ENCODE measurements around the gene C14orf119.

The C14orf119 gene

DNA sequence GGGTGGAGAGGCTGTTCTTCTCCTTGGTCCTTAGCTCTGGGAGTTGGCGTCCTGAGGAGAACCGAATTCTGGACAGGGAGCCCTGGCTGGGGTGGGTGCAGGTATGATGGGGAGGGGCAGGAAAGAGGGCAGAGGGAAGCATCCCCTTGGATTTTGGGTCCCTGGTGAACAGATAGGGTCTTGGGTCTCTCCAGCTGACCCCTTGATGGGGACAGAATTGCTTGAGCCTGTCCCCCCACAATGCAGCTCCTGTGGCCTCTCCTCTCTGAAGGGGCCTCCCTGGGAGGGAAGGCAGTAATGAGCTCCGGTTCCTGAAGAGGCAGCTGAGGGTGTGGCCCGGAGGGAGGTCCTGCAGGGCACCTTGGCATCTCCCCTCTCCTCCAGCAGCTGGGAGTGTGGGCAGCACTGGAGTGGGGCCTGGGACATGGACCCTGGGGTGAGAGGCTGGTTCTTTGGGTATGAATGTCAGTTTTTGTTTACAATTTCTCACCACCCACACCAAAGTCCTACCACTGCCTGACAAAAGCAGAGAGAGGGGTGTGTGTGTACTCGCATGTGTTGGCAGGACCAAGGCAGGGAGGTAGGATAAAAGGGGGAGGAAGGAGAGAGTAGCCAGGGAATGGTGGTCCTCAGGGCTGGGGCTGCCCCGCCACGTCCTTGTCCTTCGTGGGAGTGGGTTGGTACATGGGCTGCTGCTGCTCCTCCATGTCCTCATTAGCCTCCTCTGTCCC is 31.4 kb downstream of the C14orf119 start:
- DNase-seq (ENCODE audit: low spot score): no peak

DNA sequence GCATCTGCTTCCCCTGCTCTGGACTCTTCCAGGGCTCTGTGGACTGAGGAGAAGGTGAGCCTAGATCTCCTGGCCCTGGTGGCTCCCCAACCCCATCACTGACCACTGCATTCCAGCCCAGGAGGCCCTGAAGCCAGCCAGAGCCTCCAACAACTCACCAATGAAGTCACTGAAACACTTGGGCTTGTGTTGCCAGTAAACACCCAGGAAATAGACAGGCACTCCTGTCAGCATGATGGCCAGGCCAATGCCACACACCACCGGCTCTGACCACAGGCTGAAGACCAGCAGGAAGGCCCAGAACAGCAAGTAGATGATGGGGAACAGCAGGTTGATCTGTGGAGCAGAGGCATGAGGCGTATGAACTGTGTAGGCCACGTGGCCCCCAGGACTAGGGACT is 32.6 kb downstream of the C14orf119 start:
- DNase-seq (ENCODE audit: low spot score): no peak

DNA sequence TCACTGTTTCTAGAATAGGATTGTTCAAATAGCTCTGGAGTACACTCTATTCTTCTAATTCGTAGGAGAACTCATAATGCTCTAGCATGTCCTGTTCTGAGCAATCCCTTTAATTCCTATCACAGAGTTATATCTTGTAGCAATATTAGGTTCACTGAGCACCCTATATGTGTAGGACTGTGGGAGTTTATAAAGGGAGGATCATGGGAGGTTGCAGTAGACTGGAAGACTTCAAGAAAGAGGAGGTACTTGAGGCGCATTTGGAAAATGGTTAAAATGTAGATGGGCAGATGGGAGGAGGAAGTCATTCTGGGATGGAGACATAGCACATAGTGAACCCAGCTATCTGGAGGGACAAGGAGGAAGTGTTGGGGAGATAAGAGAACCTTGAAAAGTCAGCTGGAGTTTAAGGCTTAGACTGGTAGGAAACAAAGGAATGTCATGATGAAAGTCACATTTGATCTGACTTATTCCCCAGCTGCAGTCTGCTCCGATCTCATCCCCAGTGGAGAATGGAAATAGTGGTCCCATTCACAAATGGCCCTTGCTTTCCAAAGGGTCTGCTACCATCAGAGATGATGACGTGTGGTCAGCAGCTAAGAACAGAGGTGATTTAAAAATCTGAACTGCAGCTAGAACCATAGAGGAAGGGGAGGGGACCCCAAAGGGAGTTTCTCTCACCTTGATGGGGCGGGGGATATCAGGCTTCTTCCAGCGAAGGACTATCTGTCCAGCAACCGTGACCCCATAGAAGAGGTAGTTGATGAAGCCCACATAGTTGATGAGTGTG is 33.9 kb downstream of the C14orf119 start:
- no peak for DNase-seq (ENCODE audit: low spot score)

DNA sequence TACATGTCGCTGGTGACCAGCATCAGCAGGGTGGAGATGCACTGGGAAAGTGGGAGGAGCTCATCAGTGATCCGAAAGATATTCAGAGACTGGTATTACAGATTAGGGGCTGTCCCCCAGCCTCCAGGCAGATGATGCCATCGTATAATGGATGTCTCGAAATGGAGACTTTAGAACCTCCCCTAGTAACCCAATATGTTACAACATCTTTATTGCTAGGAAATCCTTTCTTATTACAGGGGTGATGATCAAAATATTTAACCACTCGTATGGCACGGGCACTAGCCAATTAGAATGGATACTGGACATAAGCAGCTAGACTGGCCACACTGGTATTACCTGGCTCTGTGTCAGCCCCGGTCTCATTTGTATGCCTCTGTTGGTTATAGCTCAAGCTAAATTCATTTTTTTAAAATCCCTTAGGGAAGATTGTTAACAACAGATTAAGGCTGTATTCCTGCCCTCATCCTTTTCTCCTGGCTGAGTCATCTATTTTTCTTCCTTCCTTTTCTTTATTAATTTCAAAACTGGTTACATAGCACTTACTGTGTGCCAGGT is 34.5 kb downstream of the C14orf119 start:
- DNase-seq (ENCODE audit: low spot score): no peak

DNA sequence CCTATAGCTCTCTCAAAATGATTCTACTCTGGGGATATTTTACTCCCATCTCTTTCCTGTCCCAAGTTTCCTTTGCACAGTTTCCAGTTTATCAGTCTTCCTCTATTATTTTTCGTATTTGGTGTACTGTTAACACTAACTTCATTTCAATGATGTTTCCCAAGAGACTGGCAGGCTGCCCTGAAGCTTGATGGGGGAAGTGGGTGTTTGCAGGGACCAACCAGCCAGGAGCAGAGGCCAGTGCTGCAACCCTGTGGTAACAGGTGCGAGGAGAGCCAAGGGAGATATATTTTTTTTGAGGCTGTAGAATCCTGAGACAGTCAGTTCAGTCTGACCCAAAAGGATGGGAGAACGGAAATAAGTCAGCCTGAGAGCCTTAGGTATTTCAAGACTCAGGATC is 35.6 kb downstream of the C14orf119 start:
- DNase-seq (ENCODE audit: low spot score): no peak

DNA sequence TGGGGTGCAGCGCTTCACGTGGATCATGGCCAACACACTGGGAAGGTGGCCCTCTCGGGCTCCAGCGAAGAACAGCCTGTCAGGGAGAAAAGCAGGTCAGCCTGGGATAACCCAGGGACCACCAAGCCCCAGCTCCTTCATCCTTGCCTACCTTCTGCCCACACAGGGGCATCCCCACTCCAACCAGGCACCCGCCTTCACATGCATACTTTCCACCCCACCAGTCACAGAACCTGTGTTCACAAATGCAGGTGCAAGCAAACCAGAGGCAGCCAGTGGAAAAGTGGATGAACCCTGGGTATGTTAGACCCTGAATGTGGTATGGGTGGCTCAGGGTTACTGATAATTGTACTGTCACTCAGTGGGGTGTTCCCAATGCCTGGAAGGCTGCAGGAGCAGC is 36.2 kb downstream of the C14orf119 start:
- no peak for DNase-seq (ENCODE audit: low spot score)

DNA sequence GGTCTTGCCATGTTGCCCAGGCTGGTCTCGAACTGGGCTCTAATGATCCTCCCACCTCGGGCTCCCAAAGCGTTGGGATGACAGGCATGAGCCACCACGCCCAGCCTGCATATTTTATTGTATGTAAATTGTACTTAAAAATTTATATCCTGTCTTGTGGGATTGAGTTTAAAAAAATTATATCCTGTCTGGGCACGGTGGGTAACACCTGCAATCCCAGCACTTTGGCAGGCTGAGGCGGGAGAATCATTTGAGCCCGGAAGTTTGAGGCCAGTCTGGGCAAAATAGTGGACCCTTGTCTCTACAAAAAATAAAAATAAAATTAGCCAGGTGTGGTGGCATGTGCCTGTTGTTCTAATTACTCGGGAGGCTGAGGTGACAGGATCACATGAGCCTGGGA is 37.7 kb downstream of the C14orf119 start:
- DNase-seq (ENCODE audit: low spot score): no peak

DNA sequence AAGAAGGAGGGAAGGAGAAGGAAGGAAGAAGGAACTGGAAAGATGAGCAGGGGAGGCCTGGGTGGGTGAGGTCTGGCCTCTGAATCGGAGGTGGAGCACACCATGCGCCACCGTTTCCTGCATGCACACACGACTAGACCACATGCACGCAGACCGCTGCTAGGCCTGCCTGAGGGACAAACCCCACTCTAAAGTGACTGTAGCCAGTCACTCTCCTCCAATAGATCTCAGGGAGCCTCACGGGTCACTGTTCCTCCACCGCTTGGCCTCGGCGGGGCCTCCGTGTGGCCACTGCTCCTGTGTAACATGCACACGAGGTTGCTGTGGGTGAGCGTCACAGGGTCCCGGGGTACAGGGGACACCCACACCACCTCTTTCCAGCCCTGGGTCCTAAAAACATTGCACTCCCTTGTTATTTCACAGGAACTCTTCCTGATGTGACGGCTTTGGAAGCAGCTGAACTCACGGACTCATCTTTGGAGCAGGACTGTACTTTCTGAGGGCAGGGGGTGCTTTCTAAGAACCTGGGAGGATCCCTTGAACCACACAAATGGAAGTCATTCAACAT is 41.3 kb downstream of the C14orf119 start:
- no peak for DNase-seq (ENCODE audit: low spot score)

DNA sequence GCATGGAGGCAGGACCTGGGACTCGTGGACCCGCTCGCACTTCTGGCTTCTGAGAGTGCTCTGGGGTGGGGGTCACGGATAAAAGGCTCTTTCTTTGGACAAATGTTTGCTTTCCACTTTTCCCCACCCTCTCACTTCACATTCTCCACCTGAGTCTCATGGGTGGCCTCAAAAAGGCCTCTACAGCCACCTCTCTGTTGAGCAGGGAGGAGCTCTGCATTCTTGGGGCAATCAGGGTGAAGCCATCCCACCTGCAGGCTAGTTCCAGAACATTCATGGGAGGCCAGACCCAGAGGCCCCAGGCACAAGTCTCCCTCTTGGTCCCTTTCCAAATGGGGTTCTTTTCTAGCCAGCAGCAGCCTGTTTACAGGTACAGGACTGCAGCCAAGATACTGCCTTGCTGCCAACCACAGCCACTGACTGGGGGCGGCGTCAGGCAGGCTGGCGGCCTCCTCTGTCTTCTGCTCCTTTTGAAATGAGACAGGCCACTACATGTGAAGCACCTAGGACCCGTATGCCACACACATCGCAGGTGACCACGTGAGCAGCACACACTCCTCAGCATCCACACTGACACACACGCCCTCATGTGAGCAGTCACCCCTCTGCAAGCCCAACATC is 42.0 kb downstream of the C14orf119 start:
- no peak for DNase-seq (ENCODE audit: low spot score)

DNA sequence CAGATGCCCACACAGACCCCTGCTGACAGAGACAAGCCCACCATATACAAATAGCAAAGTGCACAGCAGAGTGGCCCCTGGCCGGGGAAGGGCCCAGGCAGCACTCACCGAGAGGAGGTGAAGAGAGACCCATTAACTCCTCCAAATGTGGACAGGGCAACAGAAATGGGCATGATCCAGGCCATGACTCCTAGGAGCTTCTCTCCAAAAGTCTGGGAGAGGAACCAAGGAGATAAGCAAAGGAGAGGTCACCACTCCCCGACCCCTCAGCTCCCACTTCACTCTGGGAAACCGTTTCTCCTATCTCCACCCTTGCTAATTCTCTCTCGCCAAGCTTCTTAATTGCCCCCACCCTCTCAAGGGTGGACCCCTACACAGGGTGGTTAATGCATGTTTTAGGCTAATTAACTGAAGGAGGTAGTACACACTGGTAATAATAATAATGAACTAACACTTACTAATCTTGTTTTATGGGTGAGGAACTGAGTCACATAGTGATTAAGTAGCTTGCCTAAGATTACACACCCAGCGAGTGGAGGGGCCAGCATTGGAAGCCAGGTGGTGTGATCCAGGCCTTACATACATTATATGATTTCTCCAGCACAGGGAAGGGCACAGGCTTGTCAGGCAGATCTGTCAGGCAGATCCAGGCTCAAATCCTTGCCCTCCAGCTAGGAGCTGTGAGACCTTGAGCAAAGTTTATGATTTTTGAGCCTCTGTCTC is 42.7 kb downstream of the C14orf119 start:
- no peak for DNase-seq (ENCODE audit: low spot score)

DNA sequence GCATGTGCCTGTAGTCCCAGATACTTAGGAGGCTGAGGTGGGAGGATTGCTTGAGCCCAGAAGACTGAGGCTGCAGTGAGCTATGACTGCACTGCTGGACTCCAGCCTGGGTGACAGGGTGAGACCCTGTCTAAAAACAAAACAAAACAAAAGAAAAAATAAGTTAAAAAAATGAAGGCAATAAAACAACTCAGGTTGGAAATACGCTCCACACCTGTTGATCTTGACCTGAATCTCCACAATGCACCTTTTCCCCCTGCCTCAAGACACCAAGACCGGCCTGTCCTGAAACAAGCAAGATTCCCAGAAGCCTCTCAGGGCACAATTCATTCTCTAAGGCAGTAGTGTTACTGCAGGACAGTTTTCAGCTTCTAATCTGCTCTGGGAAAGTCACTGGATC is 44.6 kb downstream of the C14orf119 start:
- DNase-seq (ENCODE audit: low spot score): no peak

DNA sequence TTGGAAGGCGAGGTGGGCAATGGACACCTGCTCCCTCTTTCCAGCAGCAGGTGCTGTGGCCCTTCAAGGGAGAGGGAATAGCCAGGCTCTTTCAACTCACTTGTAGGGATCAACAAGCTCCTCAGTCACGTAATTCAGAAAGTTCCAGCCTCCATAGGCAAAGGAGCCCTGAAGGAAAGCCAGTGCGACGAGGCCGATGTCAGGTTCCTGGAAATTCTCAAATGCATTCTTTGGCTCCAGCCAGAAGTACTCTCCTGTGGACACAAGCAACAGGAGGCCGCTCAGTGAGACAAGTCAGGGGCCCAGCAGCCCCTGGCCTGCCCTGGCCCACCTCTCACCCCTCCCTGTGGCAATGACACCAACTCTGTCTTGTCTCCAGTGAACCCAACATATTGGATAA is 45.1 kb downstream of the C14orf119 start:
- no peak for DNase-seq (ENCODE audit: low spot score)

DNA sequence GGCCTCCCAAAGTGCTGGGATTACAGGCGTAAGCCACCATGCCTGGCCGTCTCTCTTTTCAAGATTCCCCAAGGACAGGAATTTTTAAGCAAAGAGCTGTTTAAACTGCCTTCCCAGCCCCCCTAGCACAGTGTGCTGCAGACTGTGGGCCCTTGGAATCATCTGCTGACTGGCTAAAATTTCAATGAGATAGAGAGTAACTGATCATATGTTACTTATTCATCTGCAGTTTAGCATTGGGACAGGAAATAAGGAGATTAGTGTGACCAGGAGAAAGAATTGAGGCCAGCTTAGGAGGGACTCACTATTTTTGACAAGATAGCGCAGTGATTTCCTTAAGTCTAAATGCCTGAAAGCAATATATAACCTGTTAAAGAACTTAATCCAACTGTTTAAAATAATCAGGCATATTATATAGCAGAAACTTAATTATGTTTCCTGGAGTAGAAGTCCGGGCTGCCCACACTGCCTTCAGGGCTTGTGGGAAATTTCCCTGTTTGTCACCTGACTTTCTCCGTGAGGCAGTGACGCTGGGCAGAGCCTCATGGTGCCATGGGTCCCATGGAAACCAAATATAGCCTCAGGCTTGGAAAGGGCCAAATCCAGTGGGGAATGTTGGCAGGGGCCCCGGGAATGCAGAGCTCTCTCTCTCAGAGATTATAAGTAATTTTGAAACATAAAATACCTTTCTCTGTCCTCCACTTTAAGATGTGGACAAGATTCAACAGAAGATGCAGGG is 46.6 kb downstream of the C14orf119 start:
- DNase-seq (ENCODE audit: low spot score): no peak

DNA sequence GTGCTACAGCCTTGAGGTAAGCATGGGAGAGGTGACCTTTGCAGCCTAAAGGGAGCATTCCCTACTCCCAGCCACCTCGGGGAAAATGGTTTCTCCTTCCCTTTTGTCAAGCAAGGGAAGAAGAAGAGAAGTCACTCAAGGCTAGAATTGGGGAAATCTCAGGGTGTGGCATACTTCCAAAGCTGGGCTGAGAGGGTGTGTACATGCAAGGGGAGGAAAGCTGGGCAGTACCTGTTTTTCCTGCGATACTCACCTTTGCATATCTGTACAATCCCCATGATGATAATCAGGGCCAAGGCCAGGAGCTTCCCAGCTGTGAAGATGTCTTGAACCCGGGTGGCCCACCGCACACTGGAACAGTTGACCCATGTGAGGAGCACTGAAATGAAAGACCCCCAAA is 47.5 kb downstream of the C14orf119 start:
- no peak for DNase-seq (ENCODE audit: low spot score)

DNA sequence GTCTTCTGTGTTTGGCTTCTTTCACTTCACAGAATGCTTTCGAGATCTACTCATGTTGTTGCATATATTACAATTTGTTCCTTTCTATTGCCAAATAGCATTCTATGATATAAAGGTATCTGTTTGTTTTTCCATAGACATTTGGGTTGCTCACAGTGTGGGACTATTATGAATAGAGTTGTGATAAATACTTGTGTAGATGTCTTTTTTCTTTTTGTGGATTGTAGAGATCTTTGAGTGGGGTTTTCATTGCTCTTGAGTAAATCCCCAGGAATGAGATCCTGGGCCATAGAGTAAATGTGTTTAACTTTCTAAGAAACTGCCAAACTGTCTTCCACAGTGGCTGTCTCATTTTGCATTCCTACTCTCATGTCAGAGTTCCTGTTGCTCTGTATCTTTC is 48.6 kb downstream of the C14orf119 start:
- DNase-seq (ENCODE audit: low spot score): no peak

DNA sequence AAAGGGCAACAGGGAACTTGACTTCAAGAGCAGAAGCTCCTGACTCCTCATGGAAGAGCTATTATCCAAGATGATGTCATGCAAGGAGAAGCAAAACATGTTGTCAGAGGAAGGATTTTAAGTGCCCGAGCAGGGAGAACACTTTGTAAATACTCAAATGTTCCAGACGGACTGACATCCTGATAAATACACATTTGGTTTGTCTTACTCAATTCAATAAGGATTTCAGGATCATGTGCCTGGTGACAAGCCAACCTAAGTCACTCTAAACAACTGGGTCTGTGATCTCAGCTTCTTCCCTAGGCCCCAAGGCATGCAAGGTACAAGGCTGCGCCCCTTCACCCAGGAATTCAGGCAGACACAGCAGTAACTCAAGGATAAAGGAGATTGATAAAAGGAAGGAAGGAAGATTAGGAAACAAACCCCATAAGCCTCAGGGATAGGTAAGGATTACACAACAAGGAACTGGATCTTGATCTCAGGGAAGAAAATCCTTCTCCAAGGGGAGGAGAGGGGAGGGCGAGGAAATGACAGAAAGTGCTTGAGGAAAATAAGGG is 50.6 kb downstream of the C14orf119 start:
- DNase-seq (ENCODE audit: low spot score): no peak

DNA sequence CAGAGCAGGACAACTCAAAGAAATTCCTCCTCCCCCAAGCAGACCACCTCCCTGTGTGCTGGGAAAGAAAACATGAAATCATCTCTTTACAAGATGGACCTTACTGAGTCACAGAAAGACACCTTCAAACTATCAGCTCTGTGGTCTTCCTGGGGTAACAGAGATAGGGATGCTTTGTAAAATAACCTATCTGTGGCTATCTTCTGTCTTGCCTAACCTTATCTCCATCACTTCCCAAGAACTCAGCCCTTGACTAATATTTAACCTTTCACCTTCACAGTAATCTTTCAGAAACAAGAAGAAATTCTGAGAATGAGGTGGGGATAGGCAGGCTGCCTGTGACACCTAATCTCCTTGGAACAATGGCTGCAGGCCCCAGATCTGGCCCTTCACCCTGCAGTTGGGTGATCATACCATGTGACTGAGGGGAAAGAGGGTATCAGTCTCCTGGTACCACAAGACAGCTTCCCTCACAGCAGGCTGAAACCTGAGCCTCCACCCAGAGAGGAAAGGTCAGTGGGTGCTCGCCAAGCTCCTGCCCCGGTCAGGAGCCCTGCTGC is 51.1 kb downstream of the C14orf119 start:
- no peak for DNase-seq (ENCODE audit: low spot score)

DNA sequence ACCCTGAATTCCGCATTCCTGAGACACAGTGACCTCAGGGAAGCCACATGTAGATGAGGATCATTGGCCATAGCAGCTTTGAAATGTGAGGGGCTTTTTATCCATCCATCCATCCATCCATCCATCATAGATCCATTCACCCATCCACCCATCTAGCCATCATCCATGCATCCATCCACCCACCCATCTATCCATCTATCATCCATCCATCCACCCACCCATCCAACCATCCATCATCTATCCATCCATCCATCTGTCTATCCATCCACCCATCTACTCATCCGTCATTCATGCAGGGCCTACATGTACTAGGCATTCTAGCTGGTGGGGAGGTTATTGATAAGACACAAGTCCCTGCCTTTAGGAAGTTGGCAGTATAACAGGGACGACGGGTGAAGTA is 51.7 kb downstream of the C14orf119 start:
- DNase-seq (ENCODE audit: low spot score): no peak

DNA sequence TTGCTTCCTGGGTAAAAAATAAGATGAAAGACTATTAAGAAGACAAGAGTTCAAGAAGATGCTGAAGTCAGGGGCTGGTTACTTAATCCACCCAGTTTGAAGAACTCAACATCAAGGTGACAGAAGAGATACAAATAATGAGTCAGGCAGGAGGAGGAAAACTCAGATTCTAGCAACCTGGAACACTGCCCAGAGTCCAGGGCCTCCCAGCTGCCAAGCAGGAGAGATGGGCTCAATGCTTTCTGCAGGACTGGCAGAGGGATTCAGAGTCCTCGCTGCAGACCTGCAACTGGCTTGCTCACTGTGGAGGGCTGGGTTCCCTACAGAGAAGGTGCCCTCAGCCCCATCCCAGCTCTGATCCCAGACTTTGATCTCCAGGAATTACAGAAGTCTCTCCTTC is 52.4 kb downstream of the C14orf119 start:
- no peak for DNase-seq (ENCODE audit: low spot score)

DNA sequence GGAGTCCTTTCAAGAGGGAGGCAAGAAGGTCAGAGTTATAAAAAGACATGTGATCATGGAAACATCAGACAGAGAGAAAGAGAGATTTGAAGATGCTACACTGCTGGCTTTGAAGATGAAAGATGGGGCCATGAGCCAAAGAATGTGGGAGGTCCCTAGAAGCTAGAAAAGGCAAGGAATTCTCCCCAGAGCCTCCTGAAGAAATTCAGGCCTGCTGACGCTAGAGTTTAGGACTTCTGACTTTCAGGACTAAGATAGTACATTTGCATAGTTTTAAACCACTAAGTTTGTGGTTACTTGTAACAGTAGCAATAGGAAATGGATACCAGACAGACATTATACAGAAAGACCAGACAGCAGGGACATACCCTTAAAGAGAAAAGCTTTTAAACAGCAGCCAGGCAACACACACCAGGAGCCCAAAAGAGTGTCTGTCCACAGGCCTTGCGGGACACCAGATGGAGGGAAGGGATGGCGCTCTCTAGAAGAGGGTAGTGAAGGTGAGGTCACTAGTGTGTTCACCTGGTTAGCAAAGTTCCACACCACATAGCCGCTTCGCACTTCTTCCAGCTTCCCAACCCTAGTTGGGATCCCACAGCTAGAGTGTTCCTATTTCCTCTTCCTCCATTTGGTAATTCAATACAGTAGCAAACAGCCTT is 53.4 kb downstream of the C14orf119 start:
- DNase-seq (ENCODE audit: low spot score): no peak
